Embryonic facial prominence (tissue), 1 donor: ENCODE results near the gene AK6.
"Not testable (repeated sequence)": the region's sequence is repeated elsewhere in the genome, so short reads cannot be mapped to it uniquely, and the experiment has no call there.

Experiments used
- DNase-seq: peaks from one replicate; pipeline ENCODE4 v3.0.0-alpha.2; 2016; ENCODE audit errors: extremely low spot score

AK6 gene

GRCh38 chr5:69335341-69335935 is 33.9 kb downstream of the AK6 start:
- DNase-seq: no peak

- DNase-seq: peak; percentile 22
Measured at GRCh38 chr5:69334793-69335268, 34.5 kb downstream of the AK6 start.

DNA sequence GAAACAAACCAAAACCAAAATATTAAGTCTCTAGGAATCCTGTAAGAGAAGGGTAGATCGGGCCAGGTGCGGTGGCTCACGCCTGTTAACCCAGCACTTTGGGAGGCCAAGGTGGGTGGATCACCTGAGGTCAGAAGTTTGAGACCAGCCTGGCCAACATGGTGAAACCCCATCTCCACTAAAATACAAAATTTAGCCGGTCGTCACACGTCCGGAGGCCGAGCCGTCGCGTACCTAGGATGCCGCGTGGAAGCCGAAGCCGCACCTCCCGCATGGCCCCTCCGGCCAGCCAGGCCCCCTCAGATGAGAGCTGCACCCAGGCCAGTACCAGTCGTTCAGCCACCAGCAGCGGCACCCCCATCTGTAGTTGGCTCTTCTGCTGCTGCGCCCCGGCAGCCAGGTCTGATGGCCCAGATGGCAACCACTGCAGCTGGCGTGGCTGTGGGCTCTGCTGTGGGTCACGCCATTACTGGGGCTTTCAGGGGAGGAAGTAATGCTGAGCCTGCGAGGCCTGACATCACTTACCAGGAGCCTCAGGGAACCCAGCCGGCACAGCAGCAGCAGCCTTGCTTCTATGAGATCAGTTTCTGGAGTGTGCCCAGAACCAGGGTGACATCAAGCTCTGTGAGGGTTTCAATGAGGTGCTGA is 35.5 kb downstream of the AK6 start:
- not testable (repeated sequence) for DNase-seq

DNA sequence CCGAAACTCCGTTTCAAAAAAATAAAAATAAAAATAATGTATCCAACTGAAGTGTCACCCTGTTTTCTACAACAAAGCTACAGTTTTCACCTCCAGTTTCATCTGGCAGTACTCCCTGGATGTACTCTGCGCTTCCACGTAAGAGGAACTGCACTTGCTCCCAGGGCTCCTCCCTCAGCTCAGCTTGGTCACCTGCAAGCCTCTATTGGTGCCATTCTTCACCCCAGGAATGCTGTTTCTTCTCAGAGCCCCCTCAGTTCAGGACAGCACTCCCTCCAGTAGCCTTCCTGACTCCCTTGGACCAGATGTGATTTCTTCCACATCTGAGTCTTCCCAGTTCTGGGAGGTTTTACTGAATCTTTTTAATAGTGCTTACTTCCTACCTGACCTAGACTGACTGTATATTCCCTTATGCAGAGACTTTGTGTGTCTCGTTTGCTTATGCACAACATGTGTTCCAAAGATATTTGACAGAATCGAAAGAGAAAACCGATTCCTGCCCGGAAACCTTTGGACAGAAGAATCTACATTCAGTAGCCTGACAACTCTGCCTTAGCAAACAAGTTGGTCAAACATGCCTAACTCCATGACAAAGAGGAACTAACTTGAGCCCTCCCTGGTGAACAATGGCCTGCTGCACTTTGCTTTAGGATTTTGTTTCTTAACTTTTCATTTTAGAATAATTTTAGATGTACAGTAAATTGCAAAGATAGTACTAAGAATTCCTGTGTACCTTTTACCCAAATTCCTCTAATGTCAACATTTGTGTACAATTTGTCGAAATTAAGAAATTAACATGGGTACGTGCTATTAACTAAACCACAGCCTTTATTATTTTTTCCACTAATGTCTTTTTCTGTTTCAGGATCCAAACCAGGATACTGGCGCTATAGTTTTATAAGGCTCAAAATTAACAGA is 37.5 kb downstream of the AK6 start:
- no peak for DNase-seq

GRCh38 chr5:69329905-69330489 is 39.3 kb downstream of the AK6 start:
- DNase-seq: no peak

GRCh38 chr5:69326365-69326764 is 43.0 kb downstream of the AK6 start:
- no peak for DNase-seq

GRCh38 chr5:69317391-69317790 is 51.9 kb downstream of the AK6 start:
- DNase-seq: no peak

DNA sequence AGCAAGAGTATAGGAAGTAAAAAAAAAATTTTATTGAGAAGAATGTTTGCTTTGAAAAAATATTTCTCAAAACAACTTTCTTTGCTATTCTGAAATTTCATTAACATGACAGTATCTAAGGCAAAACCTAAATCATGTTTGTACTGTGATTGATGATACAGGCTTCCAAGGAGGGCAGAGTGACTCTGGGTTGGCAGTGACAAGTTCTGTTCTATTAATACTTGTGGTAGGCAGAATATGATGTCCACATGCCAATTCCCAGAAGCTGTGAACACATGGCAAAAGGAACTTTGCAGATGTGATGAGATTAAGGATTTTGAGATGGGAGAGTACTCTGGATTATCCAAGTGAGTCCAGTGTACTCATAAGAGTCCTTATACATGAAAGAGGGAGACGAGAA is 53.3 kb downstream of the AK6 start:
- DNase-seq: no peak

- no peak for DNase-seq
Measured at GRCh38 chr5:69313428-69313827, 55.9 kb downstream of the AK6 start.

- DNase-seq: no peak
Measured at GRCh38 chr5:69312459-69313160, 56.7 kb downstream of the AK6 start.

DNA sequence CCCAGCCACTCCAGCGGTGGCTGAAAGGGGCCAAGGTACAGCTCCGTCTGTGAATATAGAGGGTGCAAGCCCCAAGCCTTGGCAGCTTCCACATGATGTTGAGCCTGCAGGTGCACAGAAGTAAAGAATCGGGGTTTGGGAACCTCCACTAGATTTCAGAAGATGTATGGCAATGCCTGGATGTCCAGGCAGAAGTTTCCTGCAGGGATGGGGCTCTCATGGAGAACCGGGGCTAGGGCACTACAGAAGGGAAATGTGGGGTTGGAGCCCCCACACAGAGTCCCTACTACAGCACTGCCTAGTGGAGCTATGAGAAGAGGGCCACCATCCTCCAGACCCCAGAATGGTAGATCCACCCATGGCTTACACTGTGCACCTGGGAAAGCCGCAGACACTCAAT is 59.9 kb downstream of the AK6 start:
- DNase-seq: no peak

GRCh38 chr5:69308046-69308553 is 61.2 kb downstream of the AK6 start:
- no peak for DNase-seq

GRCh38 chr5:69305512-69305911 is 63.8 kb downstream of the AK6 start:
- DNase-seq: no peak
